Fibroblast of pulmonary artery (primary cell): ENCODE data around the gene KMT2C.
"Not testable (repeated sequence)": the region's sequence is repeated elsewhere in the genome, so short reads cannot be mapped to it uniquely, and the experiment has no call there.

ENCODE experiments used
- DNase-seq: peaks from one replicate; pipeline ENCODE4 v3.0.0-alpha.2; 2010; ENCODE audit warnings: low read depth
- H3K4me3 ChIP-seq: replicated peaks from 2 replicates; pipeline ENCODE4 v1.5.1; 2011; ENCODE audit warnings: low read depth, mild to moderate bottlenecking, control low read depth, low read length, moderate library complexity
- CTCF ChIP-seq: IDR thresholded peaks from 2 replicates; pipeline ENCODE4 v1.5.1; 2011; ENCODE audit warnings: mild to moderate bottlenecking, control low read depth, low read length, inconsistent platforms; ENCODE audit errors: missing control alignments

Gene KMT2C

GRCh38 chr7:152435384-152436110 lies at the start of gene KMT2C:
Gene KMT2C (minus strand): TSS chr7:152436003. CDS start chr7:152435786, 217 bp downstream.
- DNase-seq = peak; percentile 43
- TF ChIP-seq CTCF = no peak
- peak within 1 kb of the TSS; percentile 70 for H3K4me3 ChIP-seq

GRCh38 chr7:152481082-152481481 lies 45.3 kb upstream of the KMT2C start:
- H3K4me3 ChIP-seq = no peak overlapping the region
- DNase-seq = no peak
- no peak for TF ChIP-seq CTCF

GRCh38 chr7:152480664-152481063 lies 44.9 kb upstream of the KMT2C start:
- DNase-seq = no peak
- TF ChIP-seq CTCF = no peak

GRCh38 chr7:152479595-152479994 lies 43.8 kb upstream of the KMT2C start:
- no peak for TF ChIP-seq CTCF
- no peak overlapping the region for H3K4me3 ChIP-seq
- no peak for DNase-seq

More at GRCh38 chr7:152480664-152481063, 44.9 kb upstream of the KMT2C start:
- no peak overlapping the region for H3K4me3 ChIP-seq

GRCh38 chr7:152478140-152478539 lies 42.3 kb upstream of the KMT2C start:
- H3K4me3 ChIP-seq = no peak overlapping the region
- no peak for DNase-seq
- TF ChIP-seq CTCF = no peak

GRCh38 chr7:152477079-152477478 lies 41.3 kb upstream of the KMT2C start:
- no peak for DNase-seq
- H3K4me3 ChIP-seq = no peak overlapping the region
- no peak for TF ChIP-seq CTCF

- no peak for TF ChIP-seq CTCF
- no peak overlapping the region for H3K4me3 ChIP-seq
- DNase-seq = no peak
These were observed 40.7 kb upstream of the KMT2C start for GRCh38 chr7:152476551-152476950.

- not testable (repeated sequence) for DNase-seq, H3K4me3 ChIP-seq
These were observed 35.3 kb upstream of the KMT2C start for GRCh38 chr7:152471023-152471620.

- DNase-seq = peak; percentile 54
- not testable (repeated sequence) for H3K4me3 ChIP-seq
These were observed 34.6 kb upstream of the KMT2C start for GRCh38 chr7:152470251-152471022.
